K562 (cell line): Measurements from ENCODE around the gene SUSD5. TPM values are rescaled to one million over a fixed set of nuclear protein-coding genes. Genes with fewer than 3 reads are reported as not detected.
A peak's percentile ranks its signal among the peaks of the same experiment; 100 is the strongest.

Experiments
- CBX1 ChIP-seq: sonication (generic); IDR thresholded peaks from 2 replicates; pipeline ENCODE4 v1.6.1; 2016; ENCODE audit warnings: antibody characterized with exemption, low read depth, mild to moderate bottlenecking
- CEBPZ ChIP-seq: fragments of 150-350 bp; IDR thresholded peaks from 2 replicates; pipeline ENCODE4 v1.6.1; 2014; ENCODE audit warnings: low read depth, mild to moderate bottlenecking, low read length, borderline replicate concordance
- CHD4 ChIP-seq: fragments of 200-600 bp; sonication (generic); IDR thresholded peaks from 3 replicates; pipeline ENCODE4 v1.6.1; 2012; ENCODE audit warnings: low read depth, mild to moderate bottlenecking, mixed read lengths, low read length, inconsistent platforms; ENCODE audit not compliant: insufficient read depth, insufficient replicate concordance, poor library complexity, severe bottlenecking
- NFIX ChIP-seq: fragments of 250-450 bp; sonication (Bioruptor Pico); IDR thresholded peaks from 2 replicates; pipeline ENCODE4 v1.4.0; 2020; ENCODE audit warnings: low read depth, mild to moderate bottlenecking, moderate library complexity
- POLR2A ChIP-seq: fragments of 450-650 bp; conservative IDR thresholded peaks from 2 replicates; pipeline ENCODE4 v1.6.1; 2016
- REST ChIP-seq, 2 experiments: fragments of 450-650 bp; formaldehyde crosslinking in 1 of 2; IDR thresholded peaks; 2 replicates each; pipeline versions ENCODE4 v1.4.0 to v1.6.1; 2014 to 2020; ENCODE audit warnings: mild to moderate bottlenecking in 2 of 2, borderline replicate concordance in 1 of 2, low read depth in 1 of 2
- TEAD1 ChIP-seq, 2 experiments: fragments of 450-650 bp in 1 of 2; sonication (generic) in 1 of 2; formaldehyde crosslinking; IDR thresholded peaks; 2 replicates each; pipeline versions ENCODE4 v1.4.0 to v1.8.0; 2020 to 2022; ENCODE audit warnings: mild to moderate bottlenecking in 2 of 2, missing genetic modification reagents in 1 of 2
- polyA plus RNA-seq, 8 experiments: library from polyadenylated mRNA; depleted of rRNA in 4 of 8; stranded (reverse) in 5 of 8; unstranded in 3 of 8; fragments of >200 nt; fragmentation: Nextera tagmentation in 2 of 8; fragmentation: Illumina TruSeq in 1 of 8; extraction: Ambion mirVana in 2 of 8; extraction: Trizol in 1 of 8; gene quantifications; 2 replicates each; pipeline versions ENCODE4 v1.2.1 to v1.2.3, GENCODE V29; 2011 to 2014; ENCODE audit warnings: inconsistent platforms in 1 of 8, missing spikeins in 1 of 8
- total RNA-seq, 7 experiments: library from RNA; depleted of rRNA in 6 of 7; stranded (reverse); fragments of >200 nt in 6 of 7; fragmentation: Illumina TruSeq in 2 of 7; extraction: Trizol in 2 of 7; gene quantifications; 2 replicates each; pipeline versions ENCODE4 v1.2.1 to v1.2.3, GENCODE V29; 2011 to 2021; ENCODE audit warnings: low replicate concordance in 1 of 7
- TF ChIP-seq, protein P1 (sequence below): fragments of 200-800 bp; sonication (Bioruptor generic); IDR thresholded peaks from 2 replicates; pipeline ENCODE4 v1.6.1; 2017; ENCODE audit warnings: missing genetic modification characterization, missing compliant biosample characterization
- TF ChIP-seq, protein P2 (sequence below), 2 experiments: fragments of 450-650 bp; conservative IDR thresholded peaks; 2 replicates each; pipeline ENCODE4 v1.6.1; 2017; ENCODE audit warnings: mild to moderate bottlenecking in 2 of 2, moderate library complexity in 2 of 2

Gene SUSD5
- total and polyA plus RNA-seq, 9 of the 15 experiments (the other 6 are each of a cell fraction or from before 2014, with no cell fraction given): not detected

DNA sequence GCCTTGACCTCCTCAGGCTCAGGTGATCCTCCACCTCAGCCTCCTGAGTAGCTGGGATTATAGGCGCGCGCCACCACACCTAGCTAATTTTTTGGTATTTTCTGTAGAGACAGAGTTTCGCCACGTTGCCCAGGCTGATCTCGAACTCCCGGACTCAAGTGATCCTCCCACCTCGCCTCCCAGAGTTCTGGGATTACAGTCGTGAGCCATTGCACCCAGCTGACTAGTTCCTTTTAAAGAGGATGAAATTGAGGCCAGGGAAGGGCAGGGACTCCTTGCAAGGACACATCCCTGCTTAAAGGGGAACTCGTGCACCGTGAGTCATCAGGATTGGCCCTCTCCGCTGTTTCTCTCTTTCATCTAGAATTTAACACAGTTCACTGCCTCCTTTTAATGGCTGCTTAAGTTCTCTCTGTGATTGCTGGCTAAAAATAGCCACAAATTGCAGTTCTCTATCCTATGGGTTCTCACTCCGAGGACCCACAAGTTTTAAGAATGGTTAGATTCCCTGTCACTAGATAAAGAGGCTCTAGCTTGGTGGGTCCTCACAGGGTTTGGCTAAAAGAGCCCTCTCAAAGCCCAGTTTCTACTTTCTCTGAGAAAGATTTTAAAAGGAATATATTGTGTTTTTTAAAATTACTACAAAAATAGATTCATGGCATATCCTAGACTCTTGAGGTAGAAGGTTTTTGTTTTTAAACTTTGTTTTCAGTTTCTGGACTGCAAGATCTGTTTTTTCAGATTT, 103.4 kb downstream of the SUSD5 start (continued):
- TF ChIP-seq REST (IDR thresholded peaks at IDR 0.05; ENCODE audit: borderline replicate concordance): no peak; the same call in 1 of the 2 replicates
- no peak for TF ChIP-seq REST (CRISPR knock-in tag; IDR thresholded peaks at IDR 0.05; ENCODE audit: low read depth)
- TF ChIP-seq CBX1: no peak; the same call in 1 of the 2 replicates
- no peak for TF ChIP-seq CEBPZ
- TF ChIP-seq, protein P1, sequence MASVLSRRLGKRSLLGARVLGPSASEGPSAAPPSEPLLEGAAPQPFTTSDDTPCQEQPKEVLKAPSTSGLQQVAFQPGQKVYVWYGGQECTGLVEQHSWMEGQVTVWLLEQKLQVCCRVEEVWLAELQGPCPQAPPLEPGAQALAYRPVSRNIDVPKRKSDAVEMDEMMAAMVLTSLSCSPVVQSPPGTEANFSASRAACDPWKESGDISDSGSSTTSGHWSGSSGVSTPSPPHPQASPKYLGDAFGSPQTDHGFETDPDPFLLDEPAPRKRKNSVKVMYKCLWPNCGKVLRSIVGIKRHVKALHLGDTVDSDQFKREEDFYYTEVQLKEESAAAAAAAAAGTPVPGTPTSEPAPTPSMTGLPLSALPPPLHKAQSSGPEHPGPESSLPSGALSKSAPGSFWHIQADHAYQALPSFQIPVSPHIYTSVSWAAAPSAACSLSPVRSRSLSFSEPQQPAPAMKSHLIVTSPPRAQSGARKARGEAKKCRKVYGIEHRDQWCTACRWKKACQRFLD (CRISPR knock-in tag): peak; percentile 4; the same call in 1 of the 2 replicates
- no peak for TF ChIP-seq POLR2A
- no peak for TF ChIP-seq NFIX (CRISPR knock-in tag)
- TF ChIP-seq, protein P2, sequence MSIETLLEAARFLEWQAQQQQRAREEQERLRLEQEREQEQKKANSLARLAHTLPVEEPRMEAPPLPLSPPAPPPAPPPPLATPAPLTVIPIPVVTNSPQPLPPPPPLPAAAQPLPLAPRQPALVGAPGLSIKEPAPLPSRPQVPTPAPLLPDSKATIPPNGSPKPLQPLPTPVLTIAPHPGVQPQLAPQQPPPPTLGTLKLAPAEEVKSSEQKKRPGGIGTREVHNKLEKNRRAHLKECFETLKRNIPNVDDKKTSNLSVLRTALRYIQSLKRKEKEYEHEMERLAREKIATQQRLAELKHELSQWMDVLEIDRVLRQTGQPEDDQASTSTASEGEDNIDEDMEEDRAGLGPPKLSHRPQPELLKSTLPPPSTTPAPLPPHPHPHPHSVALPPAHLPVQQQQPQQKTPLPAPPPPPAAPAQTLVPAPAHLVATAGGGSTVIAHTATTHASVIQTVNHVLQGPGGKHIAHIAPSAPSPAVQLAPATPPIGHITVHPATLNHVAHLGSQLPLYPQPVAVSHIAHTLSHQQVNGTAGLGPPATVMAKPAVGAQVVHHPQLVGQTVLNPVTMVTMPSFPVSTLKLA (conservative IDR thresholded peaks at IDR 0.05): peak in 1 of 2 experiments; percentile 63; a peak in 3 of 4 replicates
- peak; percentile 40 for TF ChIP-seq CHD4
- TF ChIP-seq TEAD1 (CRISPR knock-in tag; IDR thresholded peaks at IDR 0.05): 0 out of 4 replicates have a peak, but pooled peaks of 1 of the 2 experiments have one; percentile 10
